NCI-H774 (cell line): ENCODE data around the gene RELN.

Experiments used
- DNase-seq: peaks from one replicate; lab custom pipeline; 2025; lab: John Stamatoyannopoulos, UW

Gene RELN

GRCh38 chr7:103717574-103717973 is 271.9 kb downstream of the RELN start:
- DNase-seq = no peak

DNA sequence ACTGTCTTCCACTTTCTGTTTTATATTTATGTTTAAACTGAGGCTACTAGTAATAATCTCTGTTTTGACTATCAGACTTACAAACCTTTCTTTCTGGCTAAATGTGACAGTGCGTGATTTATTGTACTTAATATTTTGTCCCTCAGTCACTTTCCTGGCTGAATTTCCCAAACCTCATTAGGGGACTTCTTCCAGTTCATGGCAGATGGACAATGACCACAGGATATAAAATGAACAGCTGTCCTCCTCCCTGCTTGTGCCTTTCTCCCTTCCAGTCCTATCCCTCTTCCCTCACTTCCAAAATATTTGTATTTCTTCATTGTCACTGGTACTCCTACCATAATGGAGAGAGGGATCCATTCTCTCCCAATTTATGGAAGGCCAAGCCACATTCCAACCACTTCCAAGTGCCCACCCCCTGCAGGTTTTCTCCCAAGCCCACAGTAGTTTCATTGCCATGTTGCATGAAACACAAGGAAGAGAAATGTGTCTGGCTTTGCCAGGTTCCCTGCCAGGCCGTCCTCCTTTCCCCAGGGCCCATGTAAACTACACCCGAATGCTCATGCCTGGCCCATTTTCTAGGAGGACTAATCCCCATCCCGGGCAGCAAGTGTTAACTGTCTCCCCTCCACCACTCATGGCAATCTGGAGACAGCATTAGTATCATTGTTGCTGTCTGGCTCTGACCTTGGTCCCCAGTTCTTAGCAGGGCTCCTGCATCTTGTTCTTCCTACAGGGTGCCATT is 273.9 kb downstream of the RELN start:
- no peak for DNase-seq

- no peak for DNase-seq
These were observed 275.0 kb downstream of the RELN start for GRCh38 chr7:103714376-103714927.

DNA sequence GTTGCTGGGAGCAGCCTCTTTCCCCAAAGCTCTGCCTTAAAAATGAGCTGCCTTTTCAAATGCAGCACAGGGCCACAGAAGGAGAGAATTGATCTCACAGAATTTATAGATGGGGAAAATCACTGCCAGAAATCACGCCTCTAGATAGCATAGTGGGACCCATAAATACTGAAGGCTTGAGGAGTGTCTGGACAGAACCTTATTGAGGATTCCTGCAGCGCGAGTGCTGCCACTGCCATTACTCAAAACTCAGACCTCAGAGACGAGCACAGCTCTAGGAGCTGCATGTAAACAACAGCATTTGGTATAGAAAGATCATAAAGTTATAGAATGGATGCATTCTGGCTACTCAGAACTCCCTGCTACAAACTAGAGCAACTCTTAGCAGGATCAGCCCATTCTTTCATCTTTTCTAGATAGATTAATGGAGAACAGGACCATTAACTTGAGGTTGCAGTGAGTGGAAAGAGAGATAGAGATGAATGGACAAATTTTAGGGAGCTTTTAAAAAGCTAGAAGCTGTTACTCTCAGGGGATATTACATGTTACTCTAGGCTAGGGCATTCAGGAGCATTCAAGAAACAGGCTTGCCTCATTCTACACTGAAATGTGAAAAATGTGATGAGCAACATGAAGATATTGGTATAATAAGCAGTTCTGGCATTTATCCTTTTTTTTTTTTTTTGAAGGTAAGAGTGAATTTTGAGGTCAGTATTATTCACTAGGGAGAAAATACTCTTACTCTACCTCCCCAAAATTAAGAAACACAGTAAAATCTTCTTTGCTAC is 276.3 kb downstream of the RELN start:
- DNase-seq = no peak

- DNase-seq = no peak
These were observed 278.0 kb downstream of the RELN start for GRCh38 chr7:103711413-103711812.

DNA sequence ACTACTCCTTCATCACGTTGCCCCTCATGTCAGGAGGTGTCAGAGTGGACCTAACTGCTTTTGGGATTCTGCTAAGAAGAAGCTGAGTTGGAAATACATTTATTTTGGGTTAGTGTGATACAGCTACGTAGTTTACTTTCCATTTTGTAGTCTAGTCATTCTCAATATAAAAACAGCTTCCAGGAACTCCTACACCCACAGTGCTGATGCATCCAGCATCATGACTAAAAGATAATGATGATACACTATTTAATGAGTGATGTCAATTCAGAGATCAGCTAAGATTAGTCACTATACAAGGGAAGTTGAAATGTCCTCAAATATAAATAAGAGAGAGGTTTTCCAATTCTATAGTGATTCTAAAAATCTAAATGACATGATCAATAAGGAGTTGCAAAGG is 279.2 kb downstream of the RELN start:
- DNase-seq = no peak

- no peak for DNase-seq
These were observed 282.7 kb downstream of the RELN start for GRCh38 chr7:103706805-103707204.

DNA sequence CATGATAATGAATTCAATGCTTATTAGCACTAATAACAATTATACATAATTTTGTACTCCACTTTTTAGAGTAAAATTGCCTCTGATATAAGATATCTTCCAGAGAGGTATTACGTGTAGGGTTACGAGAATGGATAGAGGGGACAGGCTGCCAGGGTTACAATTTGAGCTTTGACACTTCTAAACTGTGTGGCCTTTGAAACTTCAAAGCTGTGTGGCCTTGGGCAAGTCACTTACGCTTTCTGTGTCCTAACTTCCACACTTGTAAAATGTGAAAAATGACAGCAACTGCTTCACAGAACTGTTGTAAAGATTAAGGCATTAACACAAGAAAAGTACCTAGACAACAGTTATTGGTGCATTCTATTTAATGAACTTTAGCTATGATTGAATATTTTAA is 283.9 kb downstream of the RELN start:
- no peak for DNase-seq

- DNase-seq = no peak
These were observed 284.8 kb downstream of the RELN start for GRCh38 chr7:103704701-103705100.

GRCh38 chr7:103702982-103703381 is 286.5 kb downstream of the RELN start:
- no peak for DNase-seq

DNA sequence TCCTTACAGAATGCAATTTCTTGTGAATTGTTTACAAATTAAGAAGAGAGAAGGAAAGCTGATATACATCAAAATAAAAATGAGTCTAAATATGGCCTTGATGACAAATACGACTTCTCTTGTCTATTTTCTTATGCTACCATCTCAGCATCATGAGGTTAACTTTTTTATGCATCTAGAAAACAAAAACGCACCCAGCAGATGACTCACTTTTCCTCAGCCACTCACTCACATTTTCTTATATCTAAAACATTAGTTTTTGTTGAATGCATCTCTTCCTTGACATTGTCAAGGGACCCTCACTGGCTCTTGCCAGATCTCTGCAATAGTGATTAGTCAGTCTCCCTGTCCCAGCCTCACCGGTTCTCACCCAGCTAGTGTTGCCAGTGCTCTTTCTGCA is 287.0 kb downstream of the RELN start:
- DNase-seq = no peak

DNA sequence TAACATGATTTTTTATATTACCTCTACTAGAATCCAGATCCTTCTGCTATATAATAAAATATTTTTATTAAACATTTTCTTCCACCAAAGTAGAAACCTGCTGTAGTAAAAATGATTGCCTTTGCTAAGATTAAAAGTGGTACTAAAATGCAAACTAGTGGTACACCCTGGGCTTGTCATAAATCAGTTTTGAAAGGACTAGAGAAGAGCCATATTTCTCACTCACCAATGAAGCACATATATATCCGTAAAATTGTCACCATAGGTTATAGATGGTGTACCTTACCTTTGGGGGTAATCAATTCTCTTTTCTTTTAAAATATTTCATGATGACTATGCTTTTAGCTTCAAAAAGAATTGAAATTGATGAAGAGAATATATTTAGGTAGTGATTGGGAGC is 290.4 kb downstream of the RELN start:
- no peak for DNase-seq

DNA sequence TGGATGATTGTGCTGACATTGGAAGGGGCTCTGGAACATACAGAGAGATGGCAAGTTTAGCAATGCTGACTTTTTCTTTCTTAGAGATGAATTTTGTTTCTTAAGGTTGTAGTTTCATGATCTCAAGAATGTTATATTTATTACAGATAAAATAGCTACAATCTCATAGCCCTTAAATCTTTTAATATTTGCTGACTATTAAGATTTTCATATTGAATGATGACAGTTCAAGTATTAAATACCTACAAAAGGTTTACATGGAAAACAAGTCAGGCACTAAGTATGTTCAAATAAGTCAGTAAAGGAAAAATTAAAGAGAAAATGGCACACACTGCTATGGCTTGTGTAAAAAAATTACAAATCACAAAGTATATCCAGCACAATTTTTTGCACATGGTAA is 291.4 kb downstream of the RELN start:
- no peak for DNase-seq

- DNase-seq = no peak
These were observed 293.9 kb downstream of the RELN start for GRCh38 chr7:103695521-103695920.

DNA sequence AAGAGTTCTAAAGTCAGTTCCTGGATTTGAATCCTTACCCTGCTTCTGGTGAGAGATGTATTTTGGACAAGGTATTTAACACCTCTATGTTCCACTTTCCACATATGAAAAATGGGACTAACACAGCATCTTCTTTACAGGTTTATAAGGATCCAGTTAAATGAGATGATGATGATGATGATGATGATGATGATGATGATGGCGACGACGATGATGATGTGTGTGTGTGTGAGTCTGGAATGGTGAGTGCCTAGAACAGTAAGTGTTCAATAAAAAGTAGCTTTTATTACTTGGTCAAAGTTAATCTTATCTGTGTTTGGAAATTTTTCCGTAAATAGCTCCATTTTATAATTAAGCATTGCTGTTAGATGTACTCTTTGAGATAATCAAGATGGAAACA is 295.2 kb downstream of the RELN start:
- no peak for DNase-seq

- DNase-seq = peak; percentile 67
These were observed 298.2 kb downstream of the RELN start for GRCh38 chr7:103691291-103691690.

GRCh38 chr7:103690242-103690974 is 299.1 kb downstream of the RELN start:
- DNase-seq = peak; percentile 35

- no peak for DNase-seq
These were observed 300.2 kb downstream of the RELN start for GRCh38 chr7:103689255-103689654.

DNA sequence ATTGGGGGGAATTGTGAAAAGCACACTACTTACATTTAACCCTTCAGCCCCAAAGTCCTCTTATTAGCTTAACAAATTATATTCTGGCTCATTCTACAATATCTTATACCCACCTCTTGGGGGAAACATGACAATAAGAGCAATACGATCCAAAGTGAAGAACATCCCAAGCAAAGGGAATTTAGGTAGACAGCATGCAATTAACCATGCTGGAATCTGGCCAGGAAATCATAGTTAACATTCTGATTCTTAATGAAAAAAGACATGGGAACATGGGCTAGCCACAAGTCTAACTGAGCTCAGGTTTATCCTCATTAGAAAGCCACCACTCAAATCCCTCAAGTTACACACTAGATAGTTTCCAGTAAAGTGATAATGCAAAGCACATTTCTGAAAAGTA is 301.5 kb downstream of the RELN start:
- no peak for DNase-seq

- DNase-seq = no peak
These were observed 302.2 kb downstream of the RELN start for GRCh38 chr7:103687272-103687671.

GRCh38 chr7:103686763-103687162 is 302.7 kb downstream of the RELN start:
- DNase-seq = no peak

- DNase-seq = no peak
These were observed 303.4 kb downstream of the RELN start for GRCh38 chr7:103686064-103686463.

GRCh38 chr7:103685646-103686045 is 303.8 kb downstream of the RELN start:
- DNase-seq = no peak
